GOT3 (cell line): ENCODE results near the gene ADA.
"Not testable (repeated sequence)": the region's sequence is repeated elsewhere in the genome, so short reads cannot be mapped to it uniquely, and the experiment has no call there.

Source experiments
- DNase-seq: peaks from one replicate; lab custom pipeline; 2025; ENCODE audit warnings: mixed read lengths; lab: John Stamatoyannopoulos, UW

Gene ADA

GRCh38 chr20:44651684-44652423 lies at the start of gene ADA:
Gene ADA (minus strand): TSS chr20:44651699. CDS start chr20:44651607, 92 bp downstream.
- no peak for DNase-seq

GRCh38 chr20:44700306-44700705 lies 48.8 kb upstream of the ADA start:
- DNase-seq: no peak

- DNase-seq: no peak
Measured at GRCh38 chr20:44698351-44698750, 46.9 kb upstream of the ADA start.

GRCh38 chr20:44697041-44697440 lies 45.5 kb upstream of the ADA start:
- DNase-seq: not testable (repeated sequence)

- no peak for DNase-seq
Measured at GRCh38 chr20:44696315-44696714, 44.8 kb upstream of the ADA start.

- DNase-seq: no peak
Measured at GRCh38 chr20:44695674-44696300, 44.3 kb upstream of the ADA start.

- no peak for DNase-seq
Measured at GRCh38 chr20:44695295-44695673, 43.8 kb upstream of the ADA start.

GRCh38 chr20:44694159-44694558 lies 42.7 kb upstream of the ADA start:
- DNase-seq: no peak

- no peak for DNase-seq
Measured at GRCh38 chr20:44693627-44694026, 42.1 kb upstream of the ADA start.

GRCh38 chr20:44692932-44693480 lies 41.5 kb upstream of the ADA start:
- peak; percentile 74 for DNase-seq

GRCh38 chr20:44691424-44692423 lies 40.2 kb upstream of the ADA start:
- DNase-seq: no peak

GRCh38 chr20:44690781-44691423 lies 39.4 kb upstream of the ADA start:
- no peak for DNase-seq

GRCh38 chr20:44689809-44690208 lies 38.3 kb upstream of the ADA start:
- DNase-seq: no peak

- no peak for DNase-seq
Measured at GRCh38 chr20:44688053-44688625, 36.6 kb upstream of the ADA start.

GRCh38 chr20:44686934-44687333 lies 35.4 kb upstream of the ADA start:
- no peak for DNase-seq

- DNase-seq: no peak
Measured at GRCh38 chr20:44684047-44684967, 32.8 kb upstream of the ADA start.

GRCh38 chr20:44683263-44684046 lies 32.0 kb upstream of the ADA start:
- no peak for DNase-seq

GRCh38 chr20:44681796-44682566 lies 30.5 kb upstream of the ADA start:
- no peak for DNase-seq
